ENCODE measurements around the gene SIDT2.

SIDT2 gene

GRCh38 chr11:117238221-117238620 is 59.7 kb downstream of the SIDT2 start:
- Histone ChIP-seq H3K9me2 (ENCODE audit: low read depth, low read length) (no peaks in the 10 kb centered on the region), H2AFZ (ENCODE audit: low read length) (no peak overlapping the region), H4K20me1 (ENCODE audit: insufficient read depth, low read length) (no peaks in the 10 kb centered on the region), H3K9ac (ENCODE audit: low read length) (no peak overlapping the region), H3K27me3 (ENCODE audit: insufficient read depth, low read length) (no peaks in the 10 kb centered on the region), H3K36me3 (ENCODE audit: insufficient read depth, low read length) (peaks cover 4% of the 10 kb centered on the region; the same call in 1 of the 2 replicates), H3F3A (ENCODE audit: insufficient read depth, low read length) (no peaks in the 10 kb centered on the region), H3K79me2 (ENCODE audit: insufficient read depth, low read length) (no peaks in the 10 kb centered on the region), H3K9me3 (ENCODE audit: low read length) (no peaks in the 10 kb centered on the region), H3K4me3 (ENCODE audit: low read depth, low read length, poor library complexity, severe bottlenecking) (no peak overlapping the region), H3K4me2 (ENCODE audit: low read length) (no peak overlapping the region), H3K4me1 (ENCODE audit: insufficient read depth, low read length, severe bottlenecking) (peaks cover 11% of the 10 kb centered on the region), H3K27ac (ENCODE audit: low read depth, low read length, poor library complexity, severe bottlenecking) (no peak overlapping the region)
- no peak for TF ChIP-seq EZH2 (IDR thresholded peaks at IDR 0.05; ENCODE audit: borderline replicate concordance, low read length)
- no peak for TF ChIP-seq CTCF (IDR thresholded peaks at IDR 0.05; ENCODE audit: low read length)

GRCh38 chr11:117239295-117239694 is 60.8 kb downstream of the SIDT2 start:
- no peaks in the 10 kb centered on the region for H3F3A ChIP-seq (ENCODE audit: insufficient read depth, low read length)
- no peaks in the 10 kb centered on the region for H3K79me2 ChIP-seq (ENCODE audit: insufficient read depth, low read length)
- H2AFZ ChIP-seq (ENCODE audit: low read length), result no peak overlapping the region
- H3K27ac ChIP-seq (ENCODE audit: low read depth, low read length, poor library complexity, severe bottlenecking), result no peak overlapping the region
- H3K27me3 ChIP-seq (ENCODE audit: insufficient read depth, low read length), result no peaks in the 10 kb centered on the region
- peaks cover under 1% of the 10 kb centered on the region for H3K4me1 ChIP-seq (ENCODE audit: insufficient read depth, low read length, severe bottlenecking)
- no peaks in the 10 kb centered on the region for H3K9me2 ChIP-seq (ENCODE audit: low read depth, low read length)
- no peak overlapping the region for H3K9ac ChIP-seq (ENCODE audit: low read length)
- no peak overlapping the region for H3K4me3 ChIP-seq (ENCODE audit: low read depth, low read length, poor library complexity, severe bottlenecking)
- H3K9me3 ChIP-seq (ENCODE audit: low read length), result no peaks in the 10 kb centered on the region
- TF ChIP-seq CTCF (IDR thresholded peaks at IDR 0.05; ENCODE audit: low read length) (no peak), EZH2 (IDR thresholded peaks at IDR 0.05; ENCODE audit: borderline replicate concordance, low read length) (no peak)
- no peak overlapping the region for H3K4me2 ChIP-seq (ENCODE audit: low read length)
- H3K36me3 ChIP-seq (ENCODE audit: insufficient read depth, low read length), result peaks cover 11% of the 10 kb centered on the region; the same call in 1 of the 2 replicates
- no peaks in the 10 kb centered on the region for H4K20me1 ChIP-seq (ENCODE audit: insufficient read depth, low read length)

All from OCI-LY1 (cell line).